CD4-positive, alpha-beta T cell (primary cell): Measurements from ENCODE around the gene MBD5. TPM values are rescaled to one million over a fixed set of nuclear protein-coding genes. Genes with fewer than 3 reads are reported as not detected.

ENCODE experiments used
- ATAC-seq: fragments of 200-7000 bp; cut with Tn5 transposase; one replicate; pipeline ENCODE4 v1.10.0; 2022; ENCODE audit warnings: mild to moderate bottlenecking; ENCODE audit not compliant: poor library complexity
- CTCF ChIA-PET: fragments of 350-600 bp; sonication (Branson Sonifier 250); formaldehyde crosslinking; loops from one replicate; lab custom pipeline; 2021; ENCODE audit warnings: antibody characterized with exemption, inconsistent platforms; lab: Charles Lee
- POLR2A ChIA-PET: fragments of 350-600 bp; sonication (Branson Sonifier 250); formaldehyde crosslinking; loops from one replicate; lab custom pipeline; 2021; ENCODE audit warnings: antibody characterized with exemption, inconsistent platforms; lab: Charles Lee
- DNase-seq, 14 experiments: peaks; one replicate each; pipeline ENCODE4 v3.0.0-alpha.2; 2013 to 2020; ENCODE audit warnings: mixed read lengths in 2 of 14
- H3K27ac ChIP-seq, 2 donors: one replicate each; pipeline versions ENCODE4 v1.5.1 to v1.7.0; 2013; ENCODE audit warnings: low read length in 2 of 2, low read depth in 1 of 2, mild to moderate bottlenecking in 1 of 2
- H3K27me3 ChIP-seq, 2 experiments: 1 replicate in 1 of 2; 2 replicates in 1 of 2; pipeline versions ENCODE4 v1.6.1 to v1.7.0; 2013; ENCODE audit warnings: low read length in 2 of 2, control low read depth in 1 of 2, mild to moderate bottlenecking in 1 of 2, moderate library complexity in 1 of 2; ENCODE audit not compliant: insufficient read depth in 2 of 2, control insufficient read depth in 1 of 2
- H3K36me3 ChIP-seq: one replicate; pipeline ENCODE4 v1.6.1; 2013; ENCODE audit warnings: low read length, control low read depth; ENCODE audit not compliant: insufficient read depth
- H3K4me1 ChIP-seq: one replicate; pipeline ENCODE4 v1.6.1; 2013; ENCODE audit warnings: low read length, control low read depth; ENCODE audit not compliant: insufficient read depth
- H3K4me3 ChIP-seq: one replicate; pipeline ENCODE4 v1.5.1; 2013; ENCODE audit warnings: mild to moderate bottlenecking, low read length, moderate library complexity
- H3K9me3 ChIP-seq, 2 experiments: 1 replicate in 1 of 2; 2 replicates in 1 of 2; pipeline versions ENCODE4 v1.6.1 to v1.7.0; 2013; ENCODE audit warnings: low read length in 2 of 2, mild to moderate bottlenecking in 2 of 2, control low read depth in 1 of 2, moderate library complexity in 1 of 2; ENCODE audit not compliant: control insufficient read depth in 1 of 2, insufficient read depth in 1 of 2
- H3K27ac Mint-ChIP-seq: one replicate; pipeline ENCODE4 v1.8.0; 2020; ENCODE audit warnings: mixed read lengths
- H3K27me3 Mint-ChIP-seq: one replicate; pipeline ENCODE4 v1.8.0; 2021; ENCODE audit warnings: mixed read lengths
- H3K36me3 Mint-ChIP-seq: one replicate; pipeline ENCODE4 v1.8.0; 2021; ENCODE audit warnings: low read depth, mixed read lengths
- H3K4me1 Mint-ChIP-seq: one replicate; pipeline ENCODE4 v1.8.0; 2021; ENCODE audit warnings: low read depth, mixed read lengths
- H3K4me3 Mint-ChIP-seq: one replicate; pipeline ENCODE4 v1.8.0; 2020; ENCODE audit warnings: mild to moderate bottlenecking, mixed read lengths
- H3K9me3 Mint-ChIP-seq: one replicate; pipeline ENCODE4 v1.8.0; 2020; ENCODE audit warnings: mixed read lengths
- CTCF ChIP-seq: fragments of 200-600 bp; IDR thresholded peaks from one replicate; pipeline ENCODE4 v1.8.0; 2022; ENCODE audit warnings: antibody characterized with exemption, mild to moderate bottlenecking
- intact Hi-C, 2 experiments: fragments of 100-400 bp; cut with DNase I in 1 of 2; cut with micrococcal nuclease in 1 of 2; formaldehyde crosslinking; loops; one replicate each; pipeline versions ENCODE4 v1.15.1 to v1.9.0; 2023 to 2025; cut with DNase I, micrococcal nuclease
- total RNA-seq, 174 experiments: library from RNA in 2 of 174; stranded (reverse) in 2 of 174; gene quantifications; one replicate each; pipeline ENCODE4 v1.2.3 and lab custom pipeline; 2021 to 2026

MBD5 gene
- total RNA-seq, 2 experiments from 2014 or later, result 49.8 to 52.9 TPM

- no peak overlapping the region for H3K27ac Mint-ChIP-seq
Measured at GRCh38 chr2:148519013-148519412, 498.1 kb downstream of the MBD5 start.

DNA sequence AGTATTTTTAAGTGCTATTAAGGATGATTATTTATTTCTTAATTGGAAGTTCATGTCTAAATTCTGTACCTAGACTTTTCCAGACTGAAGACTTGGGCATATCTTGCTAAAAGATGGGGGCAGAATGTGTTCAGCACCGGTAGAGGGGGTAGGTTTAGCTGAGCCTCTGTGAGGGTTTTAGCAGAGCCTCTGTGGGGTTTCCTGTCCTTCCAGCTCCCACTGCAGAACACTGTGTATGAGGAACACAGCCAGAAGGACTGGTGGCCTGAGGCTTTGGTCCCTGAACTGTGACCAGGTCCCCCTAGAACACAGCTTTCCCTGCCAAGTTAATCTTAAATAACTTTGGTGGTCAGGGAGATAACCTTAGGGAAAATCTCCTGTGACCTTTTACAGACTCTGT is 500.3 kb downstream of the MBD5 start:
- H3K4me3 ChIP-seq, result no peak overlapping the region
- no peaks in the 10 kb centered on the region for H3K36me3 Mint-ChIP-seq
- H3K9me3 ChIP-seq, result no peaks in the 10 kb centered on the region
- H3K4me1 Mint-ChIP-seq, result peaks cover 56% of the 10 kb centered on the region
- no peaks in the 10 kb centered on the region for H3K36me3 ChIP-seq
- no peak for ATAC-seq
- H3K4me3 Mint-ChIP-seq, result no peak overlapping the region
- POLR2A ChIA-PET, result interaction anchor here (1.1 to 5.3 kb wide), 4 partner anchors 11 to 123 kb away, joined by 3 to 82 read pairs (median 8); partner anchors contain the start of gene EPC2
- no peak overlapping the region for H3K27ac ChIP-seq
- no peak for TF ChIP-seq CTCF
- peaks cover 2% of the 10 kb centered on the region for H3K9me3 Mint-ChIP-seq
- intact Hi-C loops, result loop anchor here (10.0 kb wide), 1 partner anchor 354 kb away; the partner anchor contains the start of gene KIF5C (in 2 of the 2)
- DNase-seq, result no peak
- peaks cover 53% of the 10 kb centered on the region for H3K4me1 ChIP-seq
- CTCF ChIA-PET, result interaction anchor here (1.1 to 2.7 kb wide), 2 partner anchors 12 to 235 kb away, joined by 3 to 25 read pairs; no protein-coding TSS in a partner anchor
- H3K27ac Mint-ChIP-seq, result peak overlapping the region; percentile 70
- no peaks in the 10 kb centered on the region for H3K27me3 Mint-ChIP-seq
- H3K27me3 ChIP-seq, result no peaks in the 10 kb centered on the region

More at GRCh38 chr2:148519013-148519412, 498.1 kb downstream of the MBD5 start:
- H3K27me3 Mint-ChIP-seq, result no peaks in the 10 kb centered on the region
- no peak for ATAC-seq
- no peak for DNase-seq
- Histone ChIP-seq H3K36me3 (no peaks in the 10 kb centered on the region), H3K27me3 (no peaks in the 10 kb centered on the region), H3K27ac (no peak overlapping the region), H3K4me3 (no peak overlapping the region), H3K4me1 (peaks cover 32% of the 10 kb centered on the region), H3K9me3 (no peaks in the 10 kb centered on the region)
- H3K36me3 Mint-ChIP-seq, result no peaks in the 10 kb centered on the region
- no peaks in the 10 kb centered on the region for H3K9me3 Mint-ChIP-seq
- TF ChIP-seq CTCF, result no peak
- H3K4me3 Mint-ChIP-seq, result no peak overlapping the region
- ChIA-PET CTCF (interaction anchor here (1.1 kb wide), 1 partner anchor 10 kb away, joined by 4 read pairs; no protein-coding TSS in a partner anchor), POLR2A (no interaction called here)
- intact Hi-C loops, result no loop called here
- peaks cover 45% of the 10 kb centered on the region for H3K4me1 Mint-ChIP-seq

GRCh38 chr2:148523315-148523714 is 502.4 kb downstream of the MBD5 start:
- H3K4me1 ChIP-seq, result peaks cover 72% of the 10 kb centered on the region
- H3K27me3 Mint-ChIP-seq, result no peaks in the 10 kb centered on the region
- H3K9me3 Mint-ChIP-seq, result peaks cover 2% of the 10 kb centered on the region
- CTCF ChIA-PET, result interaction anchor here (2.7 kb wide), 1 partner anchor 14 kb away, joined by 25 read pairs; no protein-coding TSS in a partner anchor
- DNase-seq (no peak), ATAC-seq (no peak)
- peak overlapping the region; percentile 85 for H3K27ac Mint-ChIP-seq
- H3K4me3 ChIP-seq, result no peak overlapping the region
- no peaks in the 10 kb centered on the region for H3K36me3 ChIP-seq
- peak overlapping the region; percentile 42 for H3K4me3 Mint-ChIP-seq
- no peaks in the 10 kb centered on the region for H3K36me3 Mint-ChIP-seq
- H3K9me3 ChIP-seq, result no peaks in the 10 kb centered on the region
- H3K4me1 Mint-ChIP-seq, result peaks cover 78% of the 10 kb centered on the region
- no peak for TF ChIP-seq CTCF
- peak overlapping the region; percentile 47 for H3K27ac ChIP-seq
- POLR2A ChIA-PET, result interaction anchor here (1.6 to 5.3 kb wide), 6 partner anchors 14 to 121 kb away, joined by 6 to 82 read pairs (median 27); partner anchors contain the start of gene EPC2
- H3K27me3 ChIP-seq, result no peaks in the 10 kb centered on the region
- intact Hi-C loops, result loop anchor here (10.0 kb wide), 1 partner anchor 351 kb away; the partner anchor contains the start of gene KIF5C (in 2 of the 2)
